ENCODE measurements around the gene DSCAML1. TPM values are rescaled to one million over a fixed set of nuclear protein-coding genes. Genes with fewer than 3 reads are reported as not detected.

DSCAML1 gene
- total and polyA plus RNA-seq, 10 of the 15 experiments (the other 5 are each of a cell fraction or from before 2014, with no cell fraction given), result 0.03 to 0.18 (median 0.06) TPM; not detected in 1

- WGBS (ENCODE audit: insufficient coverage, insufficient replicate concordance, low lambda C conversion rate, missing lambda C conversion rate), result 21% methylated on average over 8 of the region's 8 CpGs
Measured at GRCh38 chr11:117444256-117444655, 352.8 kb downstream of the DSCAML1 start.

More at GRCh38 chr11:117444256-117444655, 352.8 kb downstream of the DSCAML1 start:
- no peaks in the 10 kb centered on the region; a peak in 1 of 4 replicates for H3K27me3 ChIP-seq (replicated peaks in 1 of 2; ENCODE audit: control insufficient read depth in 2 of 2, insufficient read depth in 2 of 2, low read length in 1 of 2)
- FAIRE-seq (no peak), DNase-seq (ENCODE audit: low read depth, low spot score) (no peak), ATAC-seq (no peak)
- intact Hi-C loops (cut with micrococcal nuclease; ENCODE audit: unreplicated experiment) (no loop called here), in situ Hi-C loops (cut with MboI) (loop anchor here (25.0 kb wide), 1 partner anchor 618 kb away; no protein-coding TSS in a partner anchor)
- no peak overlapping the region for H3K4me2 ChIP-seq (ENCODE audit: control insufficient read depth, insufficient read depth)
- H2AFZ ChIP-seq (ENCODE audit: control insufficient read depth, low read depth, low read length), result no peak overlapping the region
- no peaks in the 10 kb centered on the region for H3K4me1 ChIP-seq (ENCODE audit: control insufficient read depth, insufficient read depth, low read length)
- H3K4me3 ChIP-seq, result no peak overlapping the region
- no peak for TF ChIP-seq ZBTB40 (IDR thresholded peaks at IDR 0.05; ENCODE audit: borderline replicate concordance)
- TF ChIP-seq PKNOX1 (IDR thresholded peaks at IDR 0.05), result no peak
- TF ChIP-seq CHD2 (IDR thresholded peaks at IDR 0.05; ENCODE audit: borderline replicate concordance, low read depth, low read length), result no peak
- no peak for TF ChIP-seq CEBPZ (IDR thresholded peaks at IDR 0.05; ENCODE audit: low read depth, low read length)
- no peak for TF ChIP-seq TCF3 (IDR thresholded peaks at IDR 0.05; ENCODE audit: borderline replicate concordance, insufficient read depth, low read depth, low read length)
- CTCF ChIA-PET, result interaction anchor here (0.7 to 4.3 kb wide), 8 partner anchors 12 to 372 kb away, joined by 3 to 24 read pairs (median 5); no protein-coding TSS in a partner anchor
- H3K9ac ChIP-seq (ENCODE audit: control insufficient read depth, insufficient read depth, low read length), result no peak overlapping the region
- H3K36me3 ChIP-seq (ENCODE audit: control insufficient read depth in 2 of 2, insufficient read depth in 2 of 2, low read length in 1 of 2), result no peaks in the 10 kb centered on the region
- SMC1A ChIA-PET (ENCODE audit: uncharacterized antibody, unreplicated experiment), result interaction anchor here (0.7 to 1.8 kb wide), 3 partner anchors 13 to 373 kb away, joined by 3 to 5 read pairs (median 4); no protein-coding TSS in a partner anchor
- no peak overlapping the region for H3K27ac ChIP-seq (ENCODE audit: control insufficient read depth, insufficient read depth)
- no peaks in the 10 kb centered on the region for H3K79me2 ChIP-seq (ENCODE audit: control insufficient read depth, insufficient read depth, low read length)
- RAD21 ChIA-PET (ENCODE audit: unreplicated experiment), result interaction anchor here (0.6 to 2.6 kb wide), 4 partner anchors 17 to 502 kb away, joined by 3 to 6 read pairs (median 3); no protein-coding TSS in a partner anchor
- POLR2A ChIA-PET, result no interaction called here
- no peaks in the 10 kb centered on the region for H3K9me3 ChIP-seq (replicated peaks; ENCODE audit: control insufficient read depth, insufficient read depth, low read length)
- H4K20me1 ChIP-seq (ENCODE audit: control insufficient read depth, insufficient read depth), result no peaks in the 10 kb centered on the region
- BruUV-seq (replicated peaks), result no TSS peak

Data from GM12878 (cell line).